GM21737 (cell line): ENCODE data around the gene KLHL13.
"Not testable (repeated sequence)": the region's sequence is repeated elsewhere in the genome, so short reads cannot be mapped to it uniquely, and the experiment has no call there.

Experiments used
- ATAC-seq: cut with Tn5 transposase; IDR thresholded peaks from one replicate; pipeline ENCODE4 v1.9.1; 2021; ENCODE audit warnings: mild to moderate bottlenecking, moderate library complexity; ENCODE audit not compliant: unreplicated experiment

KLHL13 gene

DNA sequence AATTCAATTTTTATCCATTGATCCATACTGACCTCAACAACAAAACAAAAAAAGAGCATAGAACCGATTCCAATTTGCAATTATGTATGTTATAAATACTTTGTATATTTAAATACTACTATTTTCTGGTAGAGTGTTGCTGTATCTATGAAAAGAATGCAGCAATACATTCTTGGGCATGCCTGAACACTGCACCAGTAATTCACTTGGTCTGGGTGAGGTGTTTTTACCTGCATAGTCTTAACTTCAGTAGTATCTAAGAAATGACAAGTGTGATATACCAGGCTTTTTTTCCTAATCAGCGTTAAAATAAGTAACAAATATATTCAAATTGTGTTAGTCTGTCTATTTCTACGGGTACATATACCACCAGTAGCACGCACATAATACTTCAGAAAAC, 120.2 kb downstream of the KLHL13 start:
- no peak for ATAC-seq

DNA sequence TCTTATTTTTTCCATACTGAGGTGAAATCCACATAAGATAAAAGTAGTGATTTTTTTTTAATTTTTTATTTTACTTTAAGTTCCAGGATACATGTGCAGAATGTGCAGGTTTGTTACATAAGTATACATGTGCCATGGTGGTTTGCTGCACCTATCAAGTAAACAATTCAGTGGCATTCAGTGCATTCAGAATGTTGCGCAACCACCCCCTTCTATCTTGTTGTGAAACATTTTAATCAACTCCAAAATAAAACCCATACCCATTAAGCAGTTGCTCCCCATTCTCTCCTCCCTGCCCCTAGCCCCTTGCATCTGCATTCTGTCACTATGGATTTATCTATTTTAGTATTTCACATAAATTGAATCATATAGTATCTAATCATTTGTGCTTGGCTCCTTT, 121.2 kb downstream of the KLHL13 start:
- ATAC-seq = no peak

GRCh38 chrX:117992192-117992723, 124.4 kb downstream of the KLHL13 start:
- ATAC-seq = no peak

GRCh38 chrX:117990438-117990837, 126.2 kb downstream of the KLHL13 start:
- ATAC-seq = no peak

- no peak for ATAC-seq
These were observed 127.1 kb downstream of the KLHL13 start for GRCh38 chrX:117989512-117989911.

DNA sequence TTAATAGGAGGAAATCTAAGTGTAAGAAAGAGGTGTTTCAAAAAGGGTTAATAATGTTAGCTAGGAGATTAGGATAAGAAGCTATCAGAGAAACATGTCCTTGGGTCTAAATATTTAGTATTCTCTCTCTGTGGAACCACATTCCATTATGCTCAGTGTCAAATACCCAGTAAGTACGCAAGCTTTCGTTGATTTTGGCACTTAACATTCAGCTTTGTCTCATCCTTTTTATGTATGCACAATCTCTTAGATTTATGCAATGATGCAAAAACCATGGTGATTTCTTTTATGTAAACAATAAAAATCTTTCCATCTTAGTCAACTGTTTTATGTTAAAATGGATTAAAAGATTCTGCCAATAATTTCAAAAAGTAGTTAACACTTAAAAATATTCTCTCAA, 129.2 kb downstream of the KLHL13 start:
- ATAC-seq = no peak

DNA sequence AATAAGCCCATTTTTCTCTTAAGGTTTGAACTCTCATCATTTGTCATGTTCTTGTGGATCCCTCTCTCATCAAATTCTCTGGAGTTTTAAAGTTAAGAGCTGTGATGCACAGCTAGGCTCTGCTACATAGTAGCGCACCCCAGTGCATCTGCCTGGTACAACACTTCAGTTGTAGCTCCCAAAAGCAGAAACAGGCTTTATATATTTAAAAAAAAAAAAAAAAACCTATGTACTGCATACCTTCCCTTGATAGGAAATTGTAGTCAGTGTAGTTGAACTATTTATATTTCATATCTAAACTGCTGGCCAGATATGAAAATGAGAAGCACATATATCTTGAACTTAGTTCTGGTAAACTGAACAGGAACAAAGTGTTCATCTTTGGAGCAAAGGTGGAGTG, 131.4 kb downstream of the KLHL13 start:
- no peak for ATAC-seq

DNA sequence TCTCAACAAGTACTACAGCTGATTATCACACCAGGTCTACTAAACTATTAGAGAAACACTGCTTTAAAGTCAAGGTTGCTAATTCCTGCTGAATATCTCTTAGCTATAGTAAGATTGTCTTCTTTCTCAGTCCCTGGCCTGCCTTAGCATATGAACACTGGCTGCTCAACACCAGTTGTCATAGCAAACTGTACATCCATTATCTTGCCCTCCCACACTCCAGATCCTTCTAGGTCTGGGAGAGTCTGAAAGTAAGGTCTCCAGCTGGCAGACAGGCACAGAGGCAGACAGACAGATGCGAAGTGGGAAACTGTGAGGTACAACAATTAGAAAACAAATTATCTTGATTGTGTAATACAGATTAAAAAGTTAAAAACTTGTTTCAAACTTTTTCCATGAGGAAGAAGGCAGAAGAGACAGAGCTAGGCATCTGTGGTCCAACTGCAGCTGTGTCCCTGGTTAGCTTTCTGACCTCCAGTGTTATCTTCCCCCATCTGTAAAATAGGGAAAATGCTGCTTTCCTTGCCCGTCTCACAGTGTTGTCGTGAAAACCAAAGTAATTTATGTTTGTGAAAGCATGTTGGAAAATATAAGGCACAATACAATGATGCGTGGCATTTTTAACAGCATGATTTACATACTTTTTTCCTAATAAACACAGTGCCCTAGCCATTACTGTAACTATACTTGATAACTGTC, 133.8 kb downstream of the KLHL13 start:
- no peak for ATAC-seq

GRCh38 chrX:117978402-117978801, 138.2 kb downstream of the KLHL13 start:
- no peak for ATAC-seq

DNA sequence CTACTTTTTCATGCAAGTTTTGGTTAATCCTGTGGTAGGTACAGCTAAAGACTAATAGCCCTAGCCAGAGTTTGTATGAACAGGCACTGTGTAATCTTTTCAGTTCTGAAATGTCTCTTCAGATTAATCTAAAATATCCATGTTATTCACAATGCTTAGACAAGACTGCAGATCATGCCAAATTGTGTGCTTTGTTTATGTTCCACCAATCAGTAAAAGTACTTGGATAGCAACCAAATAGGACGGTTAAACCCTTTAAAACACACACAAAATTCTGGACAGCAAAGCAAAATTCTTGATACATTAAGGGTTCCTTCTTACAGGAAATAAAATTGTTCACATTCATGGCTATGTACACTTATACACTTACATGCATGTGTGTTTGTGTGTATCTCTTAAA, 139.1 kb downstream of the KLHL13 start:
- no peak for ATAC-seq

DNA sequence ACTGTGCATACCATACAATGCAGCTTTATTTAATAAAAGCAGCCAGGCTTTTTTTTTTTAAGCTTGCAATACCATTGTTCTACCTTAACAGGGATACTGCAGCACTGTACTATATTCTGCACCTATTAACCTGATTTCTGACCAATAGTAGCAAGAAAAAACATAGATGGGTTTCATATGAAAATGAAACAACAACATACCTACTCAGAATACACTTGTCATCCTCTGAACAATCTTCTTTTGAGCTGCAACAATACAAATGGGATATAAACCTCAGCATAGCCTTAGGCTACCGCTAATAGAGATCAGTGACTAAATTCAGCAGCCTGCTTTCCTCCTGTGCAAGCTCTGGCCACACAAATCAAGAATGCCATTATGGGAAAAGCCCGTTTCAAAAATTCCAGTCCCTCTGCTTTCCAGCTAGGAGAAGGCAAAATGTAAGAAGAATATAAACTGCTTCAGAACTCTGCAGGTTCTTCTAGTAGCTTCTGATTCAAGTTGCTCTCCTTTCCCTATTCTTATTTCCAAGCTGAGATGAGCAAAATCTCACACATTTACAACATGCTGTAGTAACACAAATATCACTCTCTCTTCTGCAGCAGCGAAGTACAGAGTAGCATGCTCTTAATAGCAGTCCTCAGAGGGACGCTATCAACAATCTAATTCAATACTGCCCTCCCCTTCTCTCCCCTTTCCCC, 143.4 kb downstream of the KLHL13 start:
- ATAC-seq = no peak

DNA sequence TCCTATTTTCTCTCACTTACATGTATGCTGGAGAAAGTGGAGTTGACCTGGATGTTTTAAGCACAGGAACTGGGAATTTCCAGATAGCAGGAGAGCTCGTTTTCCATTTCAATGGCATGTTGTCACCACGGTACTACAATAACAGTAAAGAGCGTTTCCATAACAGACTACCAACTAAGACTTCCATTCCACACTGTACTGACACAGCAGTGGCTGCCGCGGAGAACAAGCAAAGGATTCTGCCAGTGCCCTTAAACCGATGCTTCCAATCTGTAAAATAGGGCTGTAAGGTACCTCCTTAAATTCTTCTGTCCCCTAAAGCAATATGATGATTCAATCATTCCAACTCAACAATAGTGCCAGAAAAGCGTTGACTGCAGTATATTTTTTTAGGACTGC, 143.9 kb downstream of the KLHL13 start:
- no peak for ATAC-seq

GRCh38 chrX:117969782-117970181, 146.8 kb downstream of the KLHL13 start:
- ATAC-seq = no peak

DNA sequence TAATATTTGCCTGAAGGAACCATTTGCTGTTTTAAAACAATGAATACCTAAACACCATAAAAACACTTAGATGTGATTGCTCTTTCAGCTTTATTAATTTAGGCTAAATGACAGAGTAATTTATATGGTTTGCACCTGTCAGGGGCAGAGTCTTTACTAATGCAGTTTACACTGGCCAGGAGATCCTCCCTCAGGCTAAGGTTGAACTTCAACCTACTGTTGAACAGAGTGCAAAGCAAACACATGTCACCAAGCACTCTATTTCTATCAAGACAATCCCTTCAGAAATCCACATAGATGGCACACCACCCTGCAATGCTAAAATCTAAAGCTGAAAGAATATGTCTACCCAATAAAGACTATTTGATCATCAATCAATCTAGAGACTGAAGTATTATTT, 147.3 kb downstream of the KLHL13 start:
- ATAC-seq = no peak

GRCh38 chrX:117959045-117959444, 157.6 kb downstream of the KLHL13 start:
- no peak for ATAC-seq

GRCh38 chrX:117957128-117957527, 159.5 kb downstream of the KLHL13 start:
- ATAC-seq = no peak

DNA sequence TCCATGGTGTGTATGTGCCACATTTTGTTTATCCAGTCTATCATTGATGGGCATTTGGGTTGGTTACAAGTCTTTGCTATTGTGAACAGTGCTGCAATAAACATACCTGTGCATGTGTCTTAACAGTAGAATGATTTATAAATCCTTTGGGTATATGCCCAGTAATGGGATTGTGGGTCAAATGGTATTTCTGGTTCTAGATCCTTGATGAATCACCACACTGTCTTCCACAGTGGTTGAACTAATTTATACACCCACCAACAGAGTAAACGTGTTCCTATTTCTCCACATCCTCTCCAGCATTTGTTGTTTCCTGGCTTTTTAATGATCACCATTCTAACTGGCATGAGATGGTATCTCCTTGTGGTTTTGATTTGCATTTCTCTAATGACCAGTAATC, 177.3 kb downstream of the KLHL13 start:
- ATAC-seq = not testable (repeated sequence)

DNA sequence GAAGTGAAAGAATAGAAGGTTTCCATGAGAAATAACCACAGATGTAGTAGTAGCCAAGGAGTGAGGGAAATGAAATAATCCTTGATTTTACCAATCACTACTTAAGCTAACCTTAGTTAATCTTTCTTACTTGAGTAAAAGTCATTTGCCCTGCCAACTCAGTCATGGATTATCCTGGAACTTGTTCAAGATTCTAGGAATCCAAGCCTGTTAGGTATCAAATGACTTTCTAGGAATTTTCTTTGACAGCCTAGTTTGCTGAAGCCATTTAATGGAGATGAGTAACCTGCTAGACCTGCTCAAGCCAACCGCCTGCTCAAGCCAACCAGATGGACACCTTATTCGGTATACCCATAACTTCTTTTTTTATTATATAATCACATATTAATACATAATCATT, 180.5 kb downstream of the KLHL13 start:
- ATAC-seq = no peak

- not testable (repeated sequence) for ATAC-seq
These were observed 186.5 kb downstream of the KLHL13 start for GRCh38 chrX:117930116-117930515.

DNA sequence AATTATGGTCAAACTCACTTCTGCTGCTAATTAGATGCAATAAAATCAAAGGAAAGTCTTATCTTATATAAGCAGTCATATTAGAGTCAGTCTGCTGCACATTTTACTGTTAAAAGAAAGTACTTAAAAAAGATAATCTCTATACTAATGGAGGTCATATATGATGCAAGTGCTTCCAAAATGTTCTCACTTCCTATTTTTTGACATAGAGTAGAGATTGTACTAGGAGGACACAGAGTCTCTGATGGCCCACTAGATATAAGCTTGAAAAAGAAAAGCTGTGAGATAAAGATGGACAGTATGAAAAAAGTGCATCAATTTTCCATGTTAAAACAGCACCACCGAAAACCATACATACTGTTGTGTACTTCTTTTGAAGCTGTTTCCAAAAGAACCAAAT, 196.9 kb downstream of the KLHL13 start:
- no peak for ATAC-seq

DNA sequence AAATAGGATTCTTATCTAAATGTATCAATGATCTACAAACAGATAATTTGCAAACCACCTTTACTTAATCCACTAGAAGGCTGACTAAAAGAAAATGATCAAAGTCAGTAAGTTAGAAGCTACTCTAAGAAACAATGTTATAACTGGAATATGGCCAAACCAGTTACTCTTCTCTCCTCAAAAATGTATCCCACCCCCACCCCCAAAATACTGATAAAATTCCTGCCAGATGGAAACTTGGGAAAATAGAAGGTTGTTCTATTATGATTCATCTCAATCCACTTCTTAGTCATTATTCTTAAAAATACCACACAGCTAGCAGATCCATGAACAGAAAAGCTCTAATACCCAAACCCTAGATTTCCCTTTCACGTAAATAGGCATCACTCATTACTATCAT, 206.4 kb downstream of the KLHL13 start:
- no peak for ATAC-seq

- no peak for ATAC-seq
These were observed 218.4 kb downstream of the KLHL13 start for GRCh38 chrX:117898226-117898625.
